NT2/D1 (cell line): ENCODE results near the gene EDEM3.

Source experiments
- SUZ12 ChIP-seq: IDR thresholded peaks from 2 replicates; pipeline ENCODE4 v1.6.1; 2011; ENCODE audit not compliant: insufficient read length, insufficient read depth; ENCODE audit errors: extremely low read depth
- YY1 ChIP-seq: IDR thresholded peaks from 2 replicates; pipeline ENCODE4 v1.6.1; 2011; ENCODE audit not compliant: insufficient read length, insufficient read depth
- ZNF274 ChIP-seq: IDR thresholded peaks from 2 replicates; pipeline ENCODE4 v1.6.1; 2011; ENCODE audit warnings: mild to moderate bottlenecking, low read depth, low read length

DNA sequence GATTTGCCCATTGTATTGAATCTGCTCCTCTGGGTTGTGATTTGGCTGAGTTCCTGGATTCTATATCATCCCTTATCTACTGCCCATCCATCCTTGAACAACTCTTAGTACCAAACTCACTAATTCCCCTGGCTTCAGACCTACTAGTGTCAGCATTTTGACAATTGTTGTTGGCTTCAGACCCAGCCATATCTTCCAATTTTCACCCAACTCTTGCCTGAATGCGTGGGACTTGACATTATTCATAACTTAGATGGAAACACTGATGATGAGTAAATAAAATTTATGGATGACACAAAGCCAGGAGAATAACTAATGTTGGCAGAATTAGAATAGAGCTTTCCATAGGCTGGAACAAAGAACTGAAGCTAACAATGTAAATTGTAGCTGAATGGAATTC is 27.3 kb upstream of the EDEM3 start:
- no peak for TF ChIP-seq SUZ12
- no peak for TF ChIP-seq YY1
- no peak for TF ChIP-seq ZNF274
